HG03095 (cell line): ENCODE results near the gene TLR9.
"Not testable (repeated sequence)": the region's sequence is repeated elsewhere in the genome, so short reads cannot be mapped to it uniquely, and the experiment has no call there.

Experiments
- ATAC-seq: cut with Tn5 transposase; IDR thresholded peaks from one replicate; pipeline ENCODE4 v1.9.1; 2021; ENCODE audit warnings: moderate library complexity; ENCODE audit not compliant: unreplicated experiment

TLR9 gene

DNA sequence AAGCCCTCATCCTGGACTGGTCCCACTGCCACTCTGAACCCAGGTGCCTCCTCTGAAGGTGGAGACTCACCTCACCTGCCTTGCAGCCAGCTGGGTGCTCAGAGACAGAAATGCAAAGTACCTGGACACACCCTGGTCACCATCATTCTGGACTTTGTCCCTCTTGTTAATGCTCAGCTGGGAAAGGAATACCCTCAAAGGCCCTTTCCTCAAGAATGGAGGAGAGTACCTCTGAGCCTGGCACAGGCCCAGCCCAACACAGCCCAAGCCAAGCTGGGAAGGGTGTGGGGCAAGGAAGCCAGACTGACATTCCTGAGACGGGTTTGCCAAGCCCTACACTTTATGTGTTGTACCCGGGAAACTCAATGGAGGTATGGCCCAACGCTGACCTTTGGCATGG lies 28.5 kb downstream of the TLR9 start:
- ATAC-seq, result no peak

DNA sequence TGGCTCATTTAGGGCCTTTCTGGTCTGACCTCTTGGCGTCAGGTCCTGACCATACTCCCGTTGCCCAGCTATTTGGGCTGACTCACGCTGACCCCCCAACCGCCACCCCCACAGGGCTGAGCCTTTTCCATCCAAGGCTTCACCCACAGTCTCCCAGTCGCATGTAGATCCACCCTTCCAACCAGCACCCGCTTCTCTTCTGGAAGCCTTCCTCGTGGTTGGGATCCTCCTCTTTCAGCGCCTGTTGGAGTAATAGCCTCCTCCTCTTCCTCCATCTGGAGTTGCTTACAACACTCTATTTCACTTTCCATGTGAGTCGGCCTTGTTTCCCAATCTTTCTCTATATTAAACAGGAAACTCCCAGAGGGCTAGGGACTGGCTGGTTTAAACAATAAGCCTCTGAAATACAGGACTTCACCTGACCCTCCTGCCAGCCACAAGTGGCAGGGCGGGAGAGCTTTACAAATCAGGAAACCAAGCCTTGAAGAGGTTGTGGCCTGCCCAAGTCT lies 29.6 kb downstream of the TLR9 start:
- no peak for ATAC-seq

DNA sequence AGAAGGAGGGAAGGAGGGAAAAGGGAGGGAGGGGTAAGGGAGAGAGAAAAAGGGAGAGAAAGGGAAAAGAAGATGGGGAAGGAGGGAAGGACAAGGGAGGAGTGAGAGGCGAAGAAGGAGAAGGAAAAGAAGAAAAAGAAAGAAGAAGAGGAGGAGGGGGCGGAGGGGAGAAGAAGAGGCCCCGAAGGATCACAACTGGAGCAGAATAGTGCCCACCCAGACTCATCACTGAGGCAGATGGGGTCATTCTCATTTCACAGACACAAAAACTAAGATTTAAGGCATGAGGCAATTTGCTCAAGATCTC lies 30.2 kb downstream of the TLR9 start:
- no peak for ATAC-seq

DNA sequence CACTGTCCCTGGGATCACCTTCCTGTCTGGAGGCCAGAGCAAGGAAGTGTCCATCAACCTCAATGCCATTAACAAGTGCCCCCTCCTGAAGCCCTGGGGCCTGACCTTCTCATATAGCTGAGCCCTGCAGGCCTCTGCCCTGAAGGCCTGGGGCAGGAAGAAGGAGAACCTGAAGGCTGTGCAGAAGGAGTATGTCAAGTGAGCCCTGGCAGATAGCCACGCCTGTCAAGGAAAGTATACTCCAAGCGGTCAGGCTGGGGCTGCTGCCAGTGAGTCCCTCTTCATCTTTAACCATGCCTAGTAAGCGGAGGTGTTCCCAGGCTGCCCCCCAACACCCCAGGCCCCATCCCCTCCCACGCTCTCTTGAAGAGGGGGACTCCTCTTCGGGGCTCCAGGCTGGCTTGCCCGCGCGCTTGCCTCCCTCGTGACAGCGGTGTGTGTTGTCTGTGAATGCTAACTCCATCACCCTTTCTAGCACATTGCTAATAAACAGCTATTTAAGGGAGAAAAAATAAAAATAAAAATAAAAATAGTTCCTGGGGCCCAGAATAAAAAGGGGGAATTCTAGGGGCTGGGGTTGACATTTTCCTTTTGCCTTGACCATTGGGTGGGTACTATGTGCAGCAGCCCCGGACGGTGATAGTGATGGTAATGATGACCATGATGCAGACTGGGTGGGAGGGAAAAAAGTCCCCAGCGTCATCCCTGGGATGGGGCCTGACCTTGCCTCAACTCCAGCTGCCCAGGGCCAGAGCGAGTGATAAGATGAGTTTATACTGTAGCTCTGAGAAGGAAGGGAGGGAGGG lies 30.8 kb downstream of the TLR9 start:
- ATAC-seq, result no peak

DNA sequence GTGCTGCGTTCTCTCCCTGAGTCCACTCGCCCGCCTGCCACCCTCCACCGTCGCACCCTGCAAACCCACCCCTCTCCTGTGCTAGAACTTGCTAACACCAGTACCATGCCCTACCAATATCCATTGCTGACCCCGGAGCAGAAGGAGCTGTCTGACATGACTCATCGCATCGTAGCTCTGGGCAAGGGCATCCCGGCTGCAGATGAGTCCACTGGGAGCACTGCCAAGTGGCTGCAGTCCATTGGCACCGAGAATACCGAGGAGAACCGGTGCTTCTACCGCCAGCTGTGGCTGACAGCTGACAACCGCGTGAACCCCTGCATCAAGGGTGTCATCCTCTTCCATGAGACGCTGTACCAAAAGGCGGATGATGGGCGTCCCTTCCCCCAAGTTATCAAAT lies 32.4 kb downstream of the TLR9 start:
- ATAC-seq, result no peak

DNA sequence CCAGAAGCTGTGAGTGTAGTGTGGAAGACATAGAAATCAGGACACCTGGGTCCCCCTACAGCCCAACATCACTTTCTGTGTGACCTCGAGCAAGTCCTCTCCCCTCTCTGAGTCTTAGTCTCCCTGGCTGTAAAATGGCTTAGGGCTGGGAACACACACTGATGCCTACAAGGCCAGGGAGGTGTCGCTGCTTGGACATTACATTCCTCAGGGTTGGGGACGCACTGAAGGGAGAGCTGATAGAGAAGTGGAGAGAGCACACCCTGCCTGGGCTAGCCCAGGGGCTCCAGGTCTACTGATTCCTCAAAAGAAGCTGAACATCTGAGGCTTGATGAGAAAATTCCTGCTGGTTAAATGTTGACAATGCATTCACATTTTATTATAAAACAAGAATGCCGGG lies 33.8 kb downstream of the TLR9 start:
- no peak for ATAC-seq

DNA sequence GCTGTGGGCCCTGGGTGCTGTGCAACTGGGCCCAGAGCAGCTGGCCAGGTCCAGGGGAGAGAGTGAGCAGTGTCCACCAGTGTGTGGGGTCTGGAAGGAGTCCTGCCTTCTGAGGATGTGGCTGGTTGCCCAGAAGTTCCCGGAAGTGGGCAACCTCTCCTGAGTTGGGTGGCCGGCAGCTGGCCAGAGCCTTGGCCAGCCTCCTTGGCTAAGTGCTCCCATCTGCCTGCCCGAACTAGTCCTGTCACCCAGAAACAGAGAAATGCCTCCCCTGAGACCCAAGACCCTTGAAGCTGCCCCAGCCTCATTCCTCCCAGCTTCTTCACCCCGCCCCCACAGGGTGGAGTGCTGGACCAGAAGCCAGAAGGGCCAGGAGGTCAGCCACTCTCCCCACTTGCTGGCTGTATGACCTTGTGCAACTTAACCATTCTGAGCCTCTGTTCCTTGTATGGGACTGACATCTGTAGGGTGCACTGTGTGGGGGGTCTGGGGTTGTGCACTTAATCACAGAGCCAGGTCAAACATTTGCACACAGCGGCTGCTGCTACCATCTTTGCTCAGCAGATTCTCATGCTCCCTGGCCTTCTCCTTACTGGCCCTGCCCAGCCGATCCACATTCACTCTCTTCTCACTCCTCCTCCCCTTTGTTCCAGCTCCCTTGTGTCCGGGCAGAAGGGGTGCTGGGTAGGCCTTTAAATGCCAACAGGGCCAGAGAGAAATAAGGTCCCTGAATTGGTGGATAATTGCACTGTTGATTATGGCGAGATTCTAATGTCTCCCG lies 35.0 kb downstream of the TLR9 start:
- no peak for ATAC-seq

DNA sequence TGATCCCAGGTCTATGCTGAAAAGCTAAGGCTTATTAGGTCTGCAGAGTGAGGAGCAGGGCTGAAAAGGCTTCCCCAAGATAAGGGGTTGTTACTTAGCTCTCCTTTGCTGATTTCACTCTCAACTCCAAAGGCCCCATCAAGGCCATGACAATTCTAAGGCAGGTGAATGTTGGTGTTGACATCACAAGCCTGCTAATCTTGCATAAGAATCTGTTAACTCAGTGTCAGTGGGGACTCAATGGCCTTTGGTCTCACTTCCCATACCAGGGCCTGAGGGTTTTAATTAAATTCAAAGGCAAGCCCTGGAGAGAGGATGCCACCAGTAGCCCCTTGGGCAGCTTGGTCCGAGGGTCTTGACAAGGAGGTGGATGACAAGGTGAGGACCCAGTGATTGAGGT lies 36.9 kb downstream of the TLR9 start:
- ATAC-seq, result no peak

DNA sequence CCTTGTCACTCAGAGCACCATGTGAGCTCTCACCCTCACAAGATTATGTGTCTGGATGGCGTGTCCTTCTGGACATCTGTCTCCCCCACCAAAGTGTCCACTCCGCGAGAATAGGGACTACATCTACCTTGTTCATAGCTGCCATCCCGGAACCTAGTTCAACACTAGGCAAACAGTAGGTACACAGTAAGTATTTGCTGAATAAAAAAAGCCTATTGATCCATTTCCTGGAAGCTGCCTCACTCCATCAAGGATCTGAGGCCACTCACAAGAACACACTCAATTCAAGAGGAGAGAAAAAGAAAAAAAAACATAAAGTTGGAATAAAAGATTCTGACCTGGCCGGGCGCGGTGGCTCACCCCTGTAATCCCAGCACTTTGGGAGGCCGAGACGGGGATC lies 38.7 kb downstream of the TLR9 start:
- ATAC-seq, result no peak

DNA sequence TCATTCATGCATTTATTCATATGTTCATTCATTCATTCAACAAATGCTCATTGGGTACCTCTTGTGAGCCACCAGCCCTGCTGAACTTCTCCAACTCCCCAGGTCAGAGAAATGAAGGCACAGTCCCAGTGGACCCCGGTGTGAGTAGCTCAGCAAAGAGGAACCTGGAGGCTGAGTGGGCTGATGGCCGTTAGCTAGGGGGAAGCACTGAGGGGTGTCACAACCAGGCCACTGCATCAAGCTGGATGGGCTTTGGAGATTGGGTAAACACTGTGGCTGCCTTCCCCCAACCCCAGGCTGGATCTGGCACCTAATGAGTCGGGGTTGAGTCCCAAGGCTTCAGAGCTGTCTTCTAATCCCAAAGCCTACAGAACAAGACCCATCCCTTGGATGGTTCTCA lies 39.6 kb downstream of the TLR9 start:
- ATAC-seq, result no peak

DNA sequence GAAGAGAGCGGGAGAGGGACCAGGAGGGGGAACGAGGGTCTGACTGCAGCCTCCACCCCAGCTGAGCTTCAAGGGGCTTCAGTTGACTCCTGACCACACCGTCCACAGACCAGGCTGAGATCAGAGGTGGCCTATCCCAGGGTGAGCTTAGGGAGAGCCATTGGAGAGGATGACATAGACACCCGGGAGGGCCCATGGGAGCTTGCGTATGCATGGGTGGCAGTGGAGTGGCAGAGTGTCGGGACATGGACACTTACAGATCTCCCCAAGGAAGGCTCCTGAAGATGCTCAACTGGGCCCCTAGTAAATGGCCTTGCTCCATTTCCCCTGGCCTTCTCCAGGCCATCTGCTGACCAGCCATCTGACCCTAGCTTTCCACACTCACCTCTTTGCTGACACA lies 40.1 kb downstream of the TLR9 start:
- no peak for ATAC-seq

DNA sequence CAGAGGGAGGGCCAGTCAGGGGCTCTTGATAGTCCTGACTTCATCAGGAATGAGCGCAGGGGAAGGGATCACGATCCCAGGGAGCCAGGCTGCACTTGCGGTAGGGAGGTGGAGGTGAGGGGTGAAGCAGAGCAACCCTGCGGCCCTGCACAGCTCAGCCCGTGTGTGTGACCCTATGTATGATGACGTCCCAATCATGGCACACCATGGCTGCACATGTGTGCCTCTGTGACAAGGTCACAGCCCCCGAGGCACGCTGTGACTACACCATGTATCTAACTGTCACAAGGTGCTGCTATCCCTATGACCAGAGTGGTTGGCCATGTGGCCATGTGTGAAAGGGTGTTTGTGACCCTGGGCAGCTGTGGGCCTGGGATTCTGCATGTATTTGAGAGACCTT lies 40.8 kb downstream of the TLR9 start:
- ATAC-seq, result no peak

DNA sequence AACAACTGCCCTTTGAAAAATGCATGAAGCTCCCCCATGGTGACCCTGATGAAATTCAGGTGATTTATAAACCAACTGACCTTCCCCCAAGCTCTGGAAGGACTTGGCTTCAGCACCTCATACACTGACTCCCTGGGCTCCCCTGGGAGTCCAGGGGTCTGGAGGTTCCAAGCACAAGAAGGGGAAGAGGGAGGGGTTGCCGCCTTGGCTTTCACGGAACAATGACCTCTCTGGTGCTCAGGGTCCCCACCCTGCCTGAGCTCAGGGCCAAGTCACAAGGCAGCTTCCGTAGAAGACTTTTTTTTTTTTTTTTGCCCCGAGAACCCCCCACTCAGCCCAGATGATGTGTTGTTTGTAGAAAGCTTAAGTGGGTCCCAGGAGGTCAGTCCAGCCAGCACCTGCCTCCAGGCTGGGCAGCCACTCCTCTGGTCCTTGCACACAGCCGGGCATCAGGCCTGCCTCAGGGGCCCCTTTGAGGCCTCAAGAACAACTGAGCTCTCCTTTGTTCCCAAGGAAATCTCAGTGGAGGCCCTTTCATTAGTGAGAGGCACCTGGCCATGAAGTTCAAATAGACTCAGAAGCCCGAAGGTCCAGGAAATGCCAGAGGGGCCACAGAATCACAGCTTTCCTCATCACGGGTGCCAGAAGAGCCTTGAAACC lies 41.5 kb downstream of the TLR9 start:
- no peak for ATAC-seq

DNA sequence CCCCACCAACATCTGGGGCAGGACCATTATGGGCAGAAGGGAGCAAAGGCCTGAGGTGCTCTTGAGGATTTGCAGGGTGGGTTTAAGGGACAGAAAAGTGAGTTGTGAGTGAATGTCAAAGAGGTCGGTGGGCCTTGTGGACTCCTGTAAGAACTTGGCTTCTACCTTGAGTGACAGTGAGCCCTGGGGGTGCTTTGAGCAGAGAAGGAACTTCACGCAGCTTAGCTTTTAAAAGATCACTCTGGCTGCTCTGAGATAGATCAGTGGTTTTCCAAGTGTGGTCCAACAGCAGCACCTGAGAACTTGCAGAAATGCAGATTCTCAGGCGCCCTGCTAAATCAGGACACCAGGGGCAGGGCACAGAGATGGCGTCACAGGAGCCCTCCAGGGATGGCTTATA lies 42.8 kb downstream of the TLR9 start:
- no peak for ATAC-seq

DNA sequence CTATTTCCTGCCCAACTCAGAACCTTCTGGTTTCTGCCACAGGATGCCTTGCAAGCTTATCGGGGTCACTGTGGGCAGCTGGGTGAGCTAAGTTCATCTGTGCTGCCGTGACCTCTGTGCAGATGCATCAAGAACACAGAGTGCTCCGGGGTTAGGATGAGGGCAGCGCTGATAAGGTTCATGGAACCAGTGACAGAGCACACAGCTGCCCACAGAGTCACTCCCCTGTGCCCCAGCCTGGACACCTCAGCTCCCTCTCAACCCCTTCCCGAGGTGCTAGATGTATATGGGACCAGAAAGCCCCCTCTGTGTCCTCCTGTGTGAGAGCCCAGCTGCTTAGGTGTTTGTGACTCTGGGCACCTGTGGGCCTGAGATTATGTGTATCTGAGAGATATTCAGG lies 43.2 kb downstream of the TLR9 start:
- ATAC-seq, result no peak

DNA sequence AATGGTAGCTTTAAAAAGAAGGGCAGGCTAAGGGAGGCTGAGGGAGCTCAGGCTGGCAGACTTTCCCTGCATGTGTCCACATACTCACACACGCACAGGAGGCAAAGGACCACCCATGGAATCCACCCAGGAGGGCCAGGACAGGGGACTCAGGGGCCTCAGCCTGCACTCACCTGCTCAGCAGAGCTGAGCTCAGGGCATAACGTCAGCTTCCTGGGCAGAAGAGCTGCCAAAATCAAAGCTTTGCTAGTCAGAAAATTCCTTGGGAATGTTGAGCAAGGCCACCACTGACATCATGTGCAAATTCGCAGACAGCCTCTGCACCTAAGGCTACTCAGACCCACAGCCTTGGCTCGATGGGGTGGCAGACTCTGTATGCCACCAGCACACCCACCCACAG lies 43.9 kb downstream of the TLR9 start:
- ATAC-seq, result no peak

DNA sequence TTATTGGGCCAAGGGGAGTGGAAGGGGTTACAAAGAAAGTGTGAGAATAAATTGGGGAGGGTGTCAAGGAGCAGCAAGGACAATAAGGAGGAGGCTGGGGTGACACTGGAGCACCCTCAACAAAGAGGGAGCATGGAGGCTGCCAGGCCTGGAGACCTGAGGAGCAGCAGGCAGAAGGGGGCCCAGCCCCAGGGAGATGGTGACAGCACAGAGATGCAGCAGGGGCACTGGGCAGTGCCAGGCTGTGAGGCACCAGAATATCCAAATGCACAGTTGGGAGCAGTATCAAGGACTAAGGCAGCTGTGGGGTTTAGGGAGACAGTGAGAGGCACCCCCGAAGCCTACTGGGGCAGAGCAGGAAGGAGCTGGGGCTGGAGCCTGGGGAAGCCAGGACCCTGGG lies 46.9 kb downstream of the TLR9 start:
- no peak for ATAC-seq

DNA sequence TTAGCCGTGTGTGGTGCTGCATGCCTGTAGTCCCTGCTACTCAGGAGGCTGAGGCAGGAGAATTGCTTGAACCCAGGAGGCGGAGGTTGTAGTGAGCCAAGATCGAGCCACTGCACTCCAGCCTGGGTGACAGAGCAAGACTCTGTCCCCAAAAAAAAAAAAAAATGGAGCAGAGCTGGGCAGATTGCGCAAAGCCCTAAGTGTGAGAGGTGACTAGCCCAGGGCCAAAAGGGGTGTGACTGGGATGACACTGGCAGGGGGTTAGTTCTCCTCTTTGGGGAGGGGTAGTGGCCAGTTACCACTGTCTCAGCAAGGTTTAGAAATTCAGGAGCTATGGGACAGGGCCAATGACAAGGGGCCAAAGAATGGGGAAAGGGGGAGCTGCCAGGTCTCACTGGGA lies 47.3 kb downstream of the TLR9 start:
- ATAC-seq, result not testable (repeated sequence)

DNA sequence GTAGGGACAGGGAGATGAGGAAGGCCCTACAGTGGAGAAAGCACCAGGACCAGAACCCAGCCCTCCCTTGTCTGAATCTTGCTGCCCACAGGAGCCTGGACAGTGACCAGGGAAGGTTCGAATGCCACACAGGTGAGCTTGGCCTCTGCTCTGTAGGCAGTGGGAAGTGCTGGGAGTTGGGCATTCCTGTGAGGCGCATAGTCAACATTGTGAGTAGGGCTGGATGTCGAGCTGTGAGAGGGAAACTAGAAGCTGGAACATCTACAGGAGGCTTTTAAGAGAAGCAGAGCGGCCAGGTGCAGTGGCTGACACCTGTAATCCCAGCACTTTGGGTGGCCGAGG lies 47.8 kb downstream of the TLR9 start:
- ATAC-seq, result no peak

DNA sequence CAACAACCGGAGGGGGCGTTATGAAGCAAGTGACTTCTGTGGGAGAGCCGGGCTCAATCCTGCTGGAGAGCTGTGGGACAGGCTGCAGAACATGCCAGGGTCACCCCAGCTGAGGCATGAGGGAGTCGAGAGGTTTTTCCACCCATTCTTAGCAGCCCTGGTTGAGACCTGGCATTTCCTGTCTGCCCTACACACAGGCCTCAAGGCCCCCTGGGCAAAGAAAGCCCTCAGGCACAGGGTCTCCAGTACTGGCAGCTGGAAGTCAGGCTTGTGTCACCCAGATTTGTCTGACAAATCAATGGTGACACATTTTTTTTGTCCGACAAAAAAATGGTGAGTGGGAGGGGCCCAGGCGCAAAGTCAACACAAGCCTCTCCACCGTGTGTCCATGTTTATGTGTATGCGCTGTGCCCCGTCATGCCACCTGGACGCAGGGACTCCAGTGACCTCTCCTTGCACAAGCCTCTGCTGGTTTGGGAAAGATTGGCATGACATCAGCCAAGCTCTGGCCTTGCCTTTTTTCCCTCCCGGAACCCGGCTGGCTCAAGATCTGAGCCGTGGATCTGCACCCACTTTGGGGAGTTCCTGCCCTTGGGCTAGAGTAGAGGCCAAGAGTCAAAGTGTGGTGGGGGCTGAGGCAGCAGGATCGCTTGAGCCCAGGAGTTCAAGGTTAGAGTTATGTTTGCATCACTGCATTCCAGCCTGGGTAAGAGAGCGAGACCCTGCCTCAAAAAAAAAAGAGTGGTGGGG lies 48.3 kb downstream of the TLR9 start:
- ATAC-seq, result no peak

DNA sequence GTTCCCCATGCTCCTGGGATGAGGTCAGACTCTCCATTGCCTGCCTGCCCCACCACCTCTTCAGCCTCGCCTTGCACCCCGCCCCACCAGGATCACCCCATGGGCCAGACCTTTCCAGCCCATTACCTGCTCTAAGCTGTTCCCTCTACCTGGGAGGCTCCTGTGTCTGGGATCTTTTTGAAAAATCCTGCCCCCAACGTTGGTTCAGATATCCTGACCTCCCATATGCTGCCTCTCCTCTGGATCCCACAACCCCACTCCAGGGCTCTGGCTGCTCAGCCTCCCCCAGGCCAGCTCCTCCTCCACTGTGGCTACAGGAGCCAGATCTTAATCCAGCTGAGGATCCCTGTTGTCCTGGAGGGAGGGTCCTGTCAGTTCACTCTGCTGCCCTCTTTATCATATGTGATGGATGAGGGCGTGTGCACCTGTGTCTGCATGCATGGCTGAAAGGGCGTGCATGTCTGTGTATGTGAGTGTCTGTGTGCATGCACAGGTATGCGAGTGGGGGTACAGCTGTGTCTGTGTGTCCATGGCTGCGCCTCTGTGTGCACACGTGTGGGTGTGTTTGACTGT lies 49.2 kb downstream of the TLR9 start:
- no peak for ATAC-seq
